Testis (tissue), 3 donors: ENCODE data around the gene NOP9. TPM values are rescaled to one million over a fixed set of nuclear protein-coding genes. Genes with fewer than 3 reads are reported as not detected.

Source experiments
- DNase-seq: peaks from one replicate; pipeline ENCODE4 v3.0.0-alpha.2; 2019
- H3K27ac ChIP-seq, 2 donors: fragments of 200-600 bp; sonication (generic); one replicate each; pipeline ENCODE4 v1.5.1; 2019
- H3K27me3 ChIP-seq: fragments of 200-600 bp; sonication (generic); one replicate; pipeline ENCODE4 v1.5.1; 2019
- H3K36me3 ChIP-seq: fragments of 200-600 bp; sonication (generic); one replicate; pipeline ENCODE4 v1.5.1; 2017; ENCODE audit warnings: low read depth; ENCODE audit errors: missing control alignments
- H3K4me1 ChIP-seq: fragments of 200-600 bp; sonication (generic); one replicate; pipeline ENCODE4 v1.5.1; 2019
- H3K4me3 ChIP-seq, 2 donors: fragments of 200-600 bp; sonication (generic); one replicate each; pipeline ENCODE4 v1.5.1; 2017 to 2019
- H3K9me3 ChIP-seq: fragments of 200-600 bp; sonication (generic); one replicate; pipeline ENCODE4 v1.5.1; 2017
- CTCF ChIP-seq, 3 experiments: fragments of 450-650 bp in 2 of 3; fragments of 200-600 bp in 1 of 3; sonication (generic) in 1 of 3; IDR thresholded peaks; one replicate each; pipeline ENCODE4 v1.5.1; 2016 to 2019; ENCODE audit warnings: antibody characterized with exemption in 3 of 3, mild to moderate bottlenecking in 2 of 3, moderate library complexity in 1 of 3
- POLR2A ChIP-seq: fragments of 450-650 bp; IDR thresholded peaks from one replicate; pipeline ENCODE4 v1.6.1; 2017; ENCODE audit warnings: antibody characterized with exemption, mild to moderate bottlenecking, moderate library complexity
- WGBS, 2 donors: methylation state at CpG; one replicate each; pipeline ENCODE4 v1.1.5; 2018; 5-methylcytosine and 5-hydroxymethylcytosine counted together
- intact Hi-C: fragments of 100-400 bp; cut with DNase I; formaldehyde crosslinking; loops from one replicate; pipeline ENCODE4 v1.15.1; 2023; ENCODE audit warnings: low total_unique reads
- polyA plus RNA-seq: library from polyadenylated mRNA; stranded (reverse); fragments of 350-450 nt; fragmentation: Illumina TruSeq; extraction: RNeasy Lipid Tissue Mini Kit (QIAGEN cat#74804); gene quantifications from one replicate; pipeline ENCODE4 v1.2.3, GENCODE V29; 2014; ENCODE audit warnings: low read depth, low replicate concordance; ENCODE audit not compliant: insufficient read depth
- total RNA-seq, 2 donors: library from RNA; depleted of rRNA; stranded (reverse); fragments of >200 nt; gene quantifications; one replicate each; pipeline ENCODE4 v1.2.3, GENCODE V29; 2016

NOP9 gene
- total and polyA plus RNA-seq, 3 donors from 2014 or later = 20.1 to 27.6 (median 25.0) TPM

GRCh38 chr14:24261969-24262327, 37.7 kb upstream of the NOP9 start:
- intact Hi-C loops = no loop called here
- Histone ChIP-seq H3K36me3 (no peaks in the 10 kb centered on the region), H3K27me3 (no peaks in the 10 kb centered on the region), H3K4me1 (no peaks in the 10 kb centered on the region), H3K4me3 (no peak overlapping the region), H3K27ac (no peak overlapping the region), H3K9me3 (no peaks in the 10 kb centered on the region)
- TF ChIP-seq CTCF (IDR thresholded peaks at IDR 0.05) (no peak), POLR2A (no peak)
- DNase-seq = no peak
- 88 to 94% methylated on average over 7 to 19 of the region's 19 CpGs for WGBS, 2 donors

GRCh38 chr14:24262821-24263733, 36.6 kb upstream of the NOP9 start, which contains the start of gene TGM1:
TGM1 (minus strand) TSS chr14:24263177; CDS start chr14:24262352, 825 bp downstream.
- no peaks in the 10 kb centered on the region for H3K4me1 ChIP-seq
- DNase-seq = no peak
- no peaks in the 10 kb centered on the region for H3K27me3 ChIP-seq
- no peak within 1 kb of the TSS for H3K4me3 ChIP-seq
- TF ChIP-seq CTCF (IDR thresholded peaks at IDR 0.05) (no peak), POLR2A (no peak)
- no peak within 1 kb of the TSS for H3K27ac ChIP-seq
- intact Hi-C loops = no loop called here
- H3K9me3 ChIP-seq = no peaks in the 10 kb centered on the region
- no peaks in the 10 kb centered on the region for H3K36me3 ChIP-seq
- 88 to 89% methylated on average over 13 to 14 of the region's 14 CpGs for WGBS, 2 donors

GRCh38 chr14:24263848-24264247, 35.8 kb upstream of the NOP9 start:
- TF ChIP-seq POLR2A (no peak), CTCF (IDR thresholded peaks at IDR 0.05) (no peak)
- intact Hi-C loops = no loop called here
- H3K27ac ChIP-seq = no peak overlapping the region
- H3K36me3 ChIP-seq = no peaks in the 10 kb centered on the region
- WGBS, 2 donors = 73 to 82% methylated on average over 5 to 6 of the region's 6 CpGs
- no peaks in the 10 kb centered on the region for H3K4me1 ChIP-seq
- H3K4me3 ChIP-seq = no peak overlapping the region
- no peak for DNase-seq
- H3K9me3 ChIP-seq = no peaks in the 10 kb centered on the region
- no peaks in the 10 kb centered on the region for H3K27me3 ChIP-seq

- intact Hi-C loops = no loop called here
- no peak for TF ChIP-seq CTCF (IDR thresholded peaks at IDR 0.05)
- TF ChIP-seq POLR2A = no peak
- H3K36me3 ChIP-seq = no peaks in the 10 kb centered on the region
Measured at GRCh38 chr14:24264298-24264697, 35.4 kb upstream of the NOP9 start.

More at GRCh38 chr14:24264298-24264697, 35.4 kb upstream of the NOP9 start:
- no peak for DNase-seq
- Histone ChIP-seq H3K27ac (no peak overlapping the region), H3K27me3 (no peaks in the 10 kb centered on the region), H3K9me3 (no peaks in the 10 kb centered on the region), H3K4me3 (no peak overlapping the region), H3K4me1 (no peaks in the 10 kb centered on the region)
- WGBS, 2 donors = 62 to 69% methylated on average over 4 to 6 of the region's 6 CpGs
